Measurements from ENCODE around the gene RNU6-9.

Gene RNU6-9

GRCh38 chr19:858868-859843 lies 34.1 kb upstream of the RNU6-9 start, which contains the start of gene CFD:
CFD (plus strand) TSS chr19:859664; CDS start chr19:859690, 26 bp downstream.
- no peak for DNase-seq (ENCODE audit: low read depth, low spot score)
- peak within 1 kb of the TSS; percentile 75 for H3K4me3 ChIP-seq
- H3K36me3 ChIP-seq (ENCODE audit: insufficient read depth, low read length), result no peaks in the 10 kb centered on the region
- peak within 1 kb of the TSS; percentile 10; the same call in 1 of the 2 replicates for H3K27ac ChIP-seq
- peak within 1 kb of the TSS; percentile 19 for H3K9ac ChIP-seq (ENCODE audit: insufficient read length)
- no peak for TF ChIP-seq POLR2AphosphoS5 (IDR thresholded peaks at IDR 0.05; ENCODE audit: borderline replicate concordance, low read depth, low read length)
- TF ChIP-seq FOXP2 (optimal IDR thresholded peaks at IDR 0.05; ENCODE audit: control extremely low read depth, extremely low read length, insufficient read depth), result no peak
- no peak for TF ChIP-seq EZH2 (IDR thresholded peaks at IDR 0.05)
- H3K9me3 ChIP-seq (ENCODE audit: low read depth, low read length), result no peaks in the 10 kb centered on the region

GRCh38 chr19:861141-861755 lies 32.0 kb upstream of the RNU6-9 start:
- no peak overlapping the region for H3K9ac ChIP-seq (ENCODE audit: insufficient read length)
- no peaks in the 10 kb centered on the region for H3K36me3 ChIP-seq (ENCODE audit: insufficient read depth, low read length)
- DNase-seq (ENCODE audit: low read depth, low spot score), result no peak
- TF ChIP-seq POLR2AphosphoS5 (IDR thresholded peaks at IDR 0.05; ENCODE audit: borderline replicate concordance, low read depth, low read length) (no peak), EZH2 (IDR thresholded peaks at IDR 0.05) (no peak), FOXP2 (optimal IDR thresholded peaks at IDR 0.05; ENCODE audit: control extremely low read depth, extremely low read length, insufficient read depth) (no peak)
- peak overlapping the region; percentile 75 for H3K4me3 ChIP-seq
- H3K9me3 ChIP-seq (ENCODE audit: low read depth, low read length), result no peaks in the 10 kb centered on the region
- H3K27ac ChIP-seq, result no peak overlapping the region

- Histone ChIP-seq H3K4me3 (no peak overlapping the region), H3K27ac (no peak overlapping the region), H3K9ac (ENCODE audit: insufficient read length) (no peak overlapping the region), H3K9me3 (ENCODE audit: low read depth, low read length) (no peaks in the 10 kb centered on the region), H3K36me3 (ENCODE audit: insufficient read depth, low read length) (no peaks in the 10 kb centered on the region)
- TF ChIP-seq EZH2 (IDR thresholded peaks at IDR 0.05), result no peak
- TF ChIP-seq FOXP2 (optimal IDR thresholded peaks at IDR 0.05; ENCODE audit: control extremely low read depth, extremely low read length, insufficient read depth), result no peak
- no peak for TF ChIP-seq POLR2AphosphoS5 (IDR thresholded peaks at IDR 0.05; ENCODE audit: borderline replicate concordance, low read depth, low read length)
- no peak for DNase-seq (ENCODE audit: low read depth, low spot score)
Observed at GRCh38 chr19:861756-862580, 31.3 kb upstream of the RNU6-9 start.

GRCh38 chr19:862581-863314 lies 30.5 kb upstream of the RNU6-9 start:
- Histone ChIP-seq H3K27ac (no peak overlapping the region), H3K9ac (ENCODE audit: insufficient read length) (no peak overlapping the region), H3K36me3 (ENCODE audit: insufficient read depth, low read length) (peaks cover 2% of the 10 kb centered on the region; the same call in 1 of the 2 replicates), H3K4me3 (no peak overlapping the region), H3K9me3 (ENCODE audit: low read depth, low read length) (no peaks in the 10 kb centered on the region)
- DNase-seq (ENCODE audit: low read depth, low spot score), result no peak
- no peak for TF ChIP-seq FOXP2 (optimal IDR thresholded peaks at IDR 0.05; ENCODE audit: control extremely low read depth, extremely low read length, insufficient read depth)
- no peak for TF ChIP-seq EZH2 (IDR thresholded peaks at IDR 0.05)
- no peak for TF ChIP-seq POLR2AphosphoS5 (IDR thresholded peaks at IDR 0.05; ENCODE audit: borderline replicate concordance, low read depth, low read length)

- H3K27ac ChIP-seq, result no peak overlapping the region
- DNase-seq (ENCODE audit: low read depth, low spot score), result no peak
- peaks cover 7% of the 10 kb centered on the region; the same call in 1 of the 2 replicates for H3K36me3 ChIP-seq (ENCODE audit: insufficient read depth, low read length)
- TF ChIP-seq FOXP2 (optimal IDR thresholded peaks at IDR 0.05; ENCODE audit: control extremely low read depth, extremely low read length, insufficient read depth) (no peak), POLR2AphosphoS5 (IDR thresholded peaks at IDR 0.05; ENCODE audit: borderline replicate concordance, low read depth, low read length) (no peak), EZH2 (IDR thresholded peaks at IDR 0.05) (no peak)
- H3K4me3 ChIP-seq, result no peak overlapping the region
- H3K9ac ChIP-seq (ENCODE audit: insufficient read length), result no peak overlapping the region
- no peaks in the 10 kb centered on the region for H3K9me3 ChIP-seq (ENCODE audit: low read depth, low read length)
Observed at GRCh38 chr19:863315-863620, 30.0 kb upstream of the RNU6-9 start.

- Histone ChIP-seq H3K9ac (ENCODE audit: insufficient read length) (no peak overlapping the region), H3K27ac (peak overlapping the region; percentile 56), H3K4me3 (no peak overlapping the region), H3K9me3 (ENCODE audit: low read depth, low read length) (no peaks in the 10 kb centered on the region), H3K36me3 (ENCODE audit: insufficient read depth, low read length) (peaks cover 27% of the 10 kb centered on the region)
- TF ChIP-seq FOXP2 (optimal IDR thresholded peaks at IDR 0.05; ENCODE audit: control extremely low read depth, extremely low read length, insufficient read depth) (no peak), POLR2AphosphoS5 (IDR thresholded peaks at IDR 0.05; ENCODE audit: borderline replicate concordance, low read depth, low read length) (no peak), EZH2 (IDR thresholded peaks at IDR 0.05) (no peak)
- DNase-seq (ENCODE audit: low read depth, low spot score), result no peak
Observed at GRCh38 chr19:866769-867300, 26.4 kb upstream of the RNU6-9 start.

- Histone ChIP-seq H3K27ac (peak overlapping the region; percentile 56), H3K4me3 (0 out of 2 replicates have a peak overlapping the region, but pooled peaks have one; percentile 26), H3K9ac (ENCODE audit: insufficient read length) (no peak overlapping the region), H3K36me3 (ENCODE audit: insufficient read depth, low read length) (peaks cover 27% of the 10 kb centered on the region), H3K9me3 (ENCODE audit: low read depth, low read length) (no peaks in the 10 kb centered on the region)
- DNase-seq (ENCODE audit: low read depth, low spot score), result no peak
- no peak for TF ChIP-seq POLR2AphosphoS5 (IDR thresholded peaks at IDR 0.05; ENCODE audit: borderline replicate concordance, low read depth, low read length)
- no peak for TF ChIP-seq EZH2 (IDR thresholded peaks at IDR 0.05)
- no peak for TF ChIP-seq FOXP2 (optimal IDR thresholded peaks at IDR 0.05; ENCODE audit: control extremely low read depth, extremely low read length, insufficient read depth)
Observed at GRCh38 chr19:867301-867793, 25.9 kb upstream of the RNU6-9 start.
